GM12892 (cell line): ENCODE results near the gene FRMD5.

Experiments
- POLR2A ChIP-seq: IDR thresholded peaks from 2 replicates; pipeline ENCODE4 v1.6.1; 2011; ENCODE audit warnings: low read depth, low read length, control low read depth
- TAF1 ChIP-seq: IDR thresholded peaks from 2 replicates; pipeline ENCODE4 v1.6.1; 2011; ENCODE audit warnings: low read depth, mild to moderate bottlenecking, control low read depth, low read length, borderline replicate concordance

GRCh38 chr15:43868406-43868805 is 326.7 kb downstream of the FRMD5 start:
- TF ChIP-seq POLR2A (no peak), TAF1 (no peak)
